Measurements from ENCODE around the gene SCFD2. TPM values are rescaled to one million over a fixed set of nuclear protein-coding genes. Genes with fewer than 3 reads are reported as not detected.

SCFD2 gene
- total and polyA plus RNA-seq, 2 of the 8 experiments (the other 6 are each of a cell fraction or from before 2014, with no cell fraction given): 6.2 to 10.2 TPM

GRCh38 chr4:53313510-53313909, 52.4 kb downstream of the SCFD2 start (continued):
- TF ChIP-seq USF2 (IDR thresholded peaks at IDR 0.05; ENCODE audit: low read length) (no peak), GTF2F1 (IDR thresholded peaks at IDR 0.05; ENCODE audit: borderline replicate concordance, low read depth, low read length) (no peak)

Measured in H1 (cell line).